PC-3 (cell line): Measurements from ENCODE around the gene RBFOX2.

ENCODE experiments used
- EZH2 ChIP-seq: fragments of 300-600 bp; sonication (generic); IDR thresholded peaks from one replicate; pipeline ENCODE4 v1.6.1; 2017; ENCODE audit warnings: antibody characterized with exemption, mild to moderate bottlenecking, low read length; ENCODE audit not compliant: unreplicated experiment
- TF ChIP-seq, protein P1 (sequence below): fragments of 300-600 bp; sonication (generic); conservative IDR thresholded peaks from 2 replicates; pipeline ENCODE4 v1.5.1; 2017; ENCODE audit warnings: antibody characterized with exemption, low read depth, mild to moderate bottlenecking, low read length

DNA sequence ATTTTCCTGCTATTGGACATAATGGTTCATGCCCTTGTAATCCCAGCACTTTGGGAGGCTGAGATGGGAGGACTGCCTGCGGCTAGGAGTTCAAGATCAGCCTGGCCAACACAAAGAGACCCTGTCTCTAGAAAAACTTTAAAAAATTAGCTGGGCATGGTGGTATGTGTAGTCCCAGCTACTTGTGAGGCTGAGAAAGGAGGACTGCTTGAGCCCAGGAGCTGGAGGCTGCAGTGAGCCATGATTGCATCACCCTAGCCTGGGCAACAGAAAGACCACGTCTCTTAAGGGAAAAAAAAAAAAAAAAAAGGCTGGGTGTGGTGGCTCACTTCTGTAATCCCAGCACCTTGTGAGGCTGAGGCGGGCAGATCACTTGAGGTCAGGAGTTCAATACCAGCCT lies 217.0 kb downstream of the RBFOX2 start:
- TF ChIP-seq, protein P1, sequence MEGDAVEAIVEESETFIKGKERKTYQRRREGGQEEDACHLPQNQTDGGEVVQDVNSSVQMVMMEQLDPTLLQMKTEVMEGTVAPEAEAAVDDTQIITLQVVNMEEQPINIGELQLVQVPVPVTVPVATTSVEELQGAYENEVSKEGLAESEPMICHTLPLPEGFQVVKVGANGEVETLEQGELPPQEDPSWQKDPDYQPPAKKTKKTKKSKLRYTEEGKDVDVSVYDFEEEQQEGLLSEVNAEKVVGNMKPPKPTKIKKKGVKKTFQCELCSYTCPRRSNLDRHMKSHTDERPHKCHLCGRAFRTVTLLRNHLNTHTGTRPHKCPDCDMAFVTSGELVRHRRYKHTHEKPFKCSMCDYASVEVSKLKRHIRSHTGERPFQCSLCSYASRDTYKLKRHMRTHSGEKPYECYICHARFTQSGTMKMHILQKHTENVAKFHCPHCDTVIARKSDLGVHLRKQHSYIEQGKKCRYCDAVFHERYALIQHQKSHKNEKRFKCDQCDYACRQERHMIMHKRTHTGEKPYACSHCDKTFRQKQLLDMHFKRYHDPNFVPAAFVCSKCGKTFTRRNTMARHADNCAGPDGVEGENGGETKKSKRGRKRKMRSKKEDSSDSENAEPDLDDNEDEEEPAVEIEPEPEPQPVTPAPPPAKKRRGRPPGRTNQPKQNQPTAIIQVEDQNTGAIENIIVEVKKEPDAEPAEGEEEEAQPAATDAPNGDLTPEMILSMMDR: no peak
- no peak for TF ChIP-seq EZH2
